UCSD-AML1 (cell line): ENCODE results near the gene APPBP2.

Source experiments
- DNase-seq: peaks from one replicate; lab custom pipeline; 2025; ENCODE audit not compliant: unreplicated experiment; lab: John Stamatoyannopoulos, UW

APPBP2 gene

DNA sequence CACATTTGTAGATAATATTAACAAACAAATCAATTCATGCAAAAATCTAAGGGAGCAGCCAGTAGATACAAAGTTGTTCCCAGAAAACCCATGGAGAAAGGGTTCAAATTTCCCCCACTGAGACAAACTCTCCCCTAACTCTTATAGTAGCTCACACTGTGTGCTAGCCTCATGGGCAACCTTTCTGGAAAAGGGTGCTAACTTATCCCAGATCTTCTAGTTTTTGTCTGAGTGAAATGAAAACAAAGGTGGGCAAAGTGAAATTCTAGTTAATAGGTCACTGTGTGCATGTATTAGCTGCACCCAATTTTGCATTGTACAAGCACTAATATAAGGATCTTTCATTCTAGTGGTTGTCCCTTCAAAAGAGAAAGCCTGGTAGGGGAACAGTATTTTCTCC lies 124.2 kb downstream of the APPBP2 start:
- DNase-seq = no peak

DNA sequence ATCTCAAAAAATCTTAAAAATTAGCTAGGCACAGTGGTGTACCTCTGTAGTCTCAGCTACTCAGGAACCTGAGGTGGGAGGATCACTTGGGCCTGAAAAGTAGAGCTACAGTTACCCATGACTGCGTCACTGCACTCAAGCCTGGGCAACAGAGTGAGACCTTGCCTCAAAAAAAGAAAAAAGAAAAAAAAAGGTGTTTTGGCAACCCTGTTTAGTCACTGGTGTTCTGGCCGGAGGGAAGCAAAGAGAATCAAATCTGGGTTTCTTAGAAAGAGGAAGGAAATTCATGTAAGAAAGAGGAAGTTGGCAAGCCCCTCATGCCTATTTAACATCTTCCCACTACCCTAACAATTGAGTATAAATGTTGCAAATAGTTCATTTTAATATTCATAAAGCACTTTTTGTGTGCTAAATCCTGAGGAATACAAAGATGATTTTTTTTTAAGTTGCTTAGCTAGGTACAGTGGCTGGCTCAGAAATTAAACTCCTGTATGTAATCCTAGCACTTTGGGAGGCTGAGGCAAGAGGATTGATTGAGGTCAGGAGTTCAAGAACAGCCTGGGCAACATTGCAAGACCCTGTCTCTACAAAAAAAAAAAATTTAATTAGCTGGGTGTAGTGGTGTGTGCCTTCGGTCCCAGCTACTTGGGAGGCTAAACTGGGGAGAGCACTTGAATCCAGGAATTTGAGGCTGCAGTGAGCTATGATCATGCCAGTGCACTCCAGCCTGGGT lies 127.6 kb downstream of the APPBP2 start:
- peak; percentile 26 for DNase-seq

DNA sequence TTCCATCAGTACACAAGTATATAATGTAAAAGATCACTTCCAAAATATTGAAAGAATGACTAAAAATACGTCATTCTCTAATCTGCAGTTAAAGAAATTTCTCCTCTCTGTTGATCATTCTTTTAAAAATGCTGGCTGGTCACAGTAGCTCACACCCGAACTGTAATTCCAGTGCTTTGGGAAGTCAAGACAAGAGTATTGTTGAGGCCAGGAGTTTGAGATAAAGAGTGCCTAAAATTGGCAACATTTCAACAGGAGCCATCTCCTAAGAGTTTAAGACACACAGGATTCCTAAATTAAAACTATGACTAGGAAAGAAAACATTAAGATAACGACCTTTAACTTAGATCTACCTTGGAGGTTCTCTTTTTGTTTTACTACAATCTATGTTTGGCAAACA lies 129.6 kb downstream of the APPBP2 start:
- no peak for DNase-seq

DNA sequence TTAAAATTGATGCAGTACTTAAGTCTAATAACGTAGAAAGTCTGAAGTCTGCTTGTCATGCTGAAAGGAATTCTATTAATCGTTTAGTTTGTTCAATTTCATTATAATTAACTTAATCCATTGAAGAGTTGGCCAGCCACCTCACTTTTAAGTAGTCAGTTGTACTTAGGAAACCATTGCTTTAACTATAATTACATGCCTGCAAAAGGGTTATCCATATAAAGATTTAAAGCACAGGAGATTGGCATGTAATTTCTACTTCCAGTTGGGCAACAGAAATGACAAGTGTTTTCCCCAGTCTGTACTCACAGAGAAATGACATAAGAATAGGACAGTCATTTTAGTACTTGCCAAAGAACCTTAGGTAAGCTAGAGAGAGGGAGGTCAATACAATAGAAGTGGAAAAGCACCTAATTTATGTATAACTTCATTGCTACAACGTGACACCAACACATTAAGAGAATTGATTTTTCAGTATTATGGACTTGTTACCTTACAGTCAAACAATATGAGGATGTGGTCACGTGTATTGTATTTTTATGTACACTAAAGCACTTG lies 130.5 kb downstream of the APPBP2 start:
- DNase-seq = no peak

DNA sequence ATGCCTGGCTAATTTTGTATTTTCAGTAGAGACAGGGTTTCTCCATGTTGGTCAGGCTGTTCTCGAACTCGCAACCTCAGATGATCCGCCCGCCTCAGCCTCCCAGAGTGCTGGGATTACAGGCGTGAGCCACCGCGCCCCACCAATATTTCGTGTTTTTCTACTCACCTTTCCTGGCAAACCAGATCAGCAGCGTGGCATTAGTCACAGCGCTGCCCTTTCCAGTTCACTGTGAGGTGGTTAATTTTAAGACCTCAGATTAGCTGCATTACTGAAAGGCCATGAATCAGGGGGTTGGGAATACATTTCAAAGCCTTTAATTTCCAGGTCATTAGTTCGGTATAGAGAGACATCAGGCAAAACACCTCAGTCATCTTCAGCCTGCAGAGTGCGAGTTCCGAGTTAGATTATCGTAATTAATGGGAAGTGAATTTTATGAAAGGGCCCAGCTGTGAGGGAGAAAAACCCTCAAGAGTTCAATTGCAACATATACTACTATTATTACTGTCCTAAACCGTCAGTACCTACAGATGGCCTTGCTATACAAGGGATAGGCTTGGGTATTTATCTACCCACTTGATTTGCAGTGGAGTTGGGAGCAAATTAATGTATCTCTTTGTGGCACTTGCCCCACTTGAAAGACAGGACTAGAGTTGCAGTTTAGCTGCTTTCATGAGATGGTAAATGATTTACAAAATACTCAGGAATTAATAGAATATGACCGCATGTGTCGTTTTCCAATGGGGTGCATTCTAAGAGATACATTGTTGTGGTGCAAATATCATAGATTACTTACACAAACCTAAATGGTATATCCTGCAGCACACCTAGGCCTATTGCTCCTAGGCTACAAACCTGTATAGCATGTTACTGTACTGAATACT lies 132.0 kb downstream of the APPBP2 start:
- no peak for DNase-seq
